ENCODE measurements around the gene SOWAHB. TPM values are rescaled to one million over a fixed set of nuclear protein-coding genes. Genes with fewer than 3 reads are reported as not detected.

The SOWAHB gene
- total and polyA plus RNA-seq, 2 of the 8 experiments (the other 6 are each of a cell fraction or from before 2014, with no cell fraction given): 0.15 to 0.65 TPM

DNA sequence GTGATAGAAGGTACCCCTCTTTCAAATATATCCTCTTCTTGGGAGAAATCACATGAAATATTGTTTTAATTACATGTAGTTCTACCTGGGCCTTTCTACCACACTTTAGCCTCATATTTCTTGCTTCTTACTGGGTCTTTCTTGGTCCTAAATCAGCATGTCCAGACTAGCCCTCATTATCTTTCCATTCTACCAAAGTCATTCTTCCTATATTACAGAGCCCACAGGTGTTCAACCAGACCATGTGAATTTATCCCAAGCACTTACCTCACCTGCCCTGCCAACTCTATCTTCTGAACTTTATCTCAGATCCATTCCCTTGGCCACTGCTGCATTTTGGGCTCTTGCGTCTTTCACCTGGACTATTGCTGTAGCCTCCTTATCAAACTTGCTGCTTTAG, 11.8 kb upstream of the SOWAHB start:
- Histone ChIP-seq H3K23ac (ENCODE audit: insufficient read length) (no peak overlapping the region), H2BK15ac (ENCODE audit: low read length) (no peak overlapping the region), H3K27ac (ENCODE audit: low read depth, low read length) (no peak overlapping the region), H3K56ac (replicated peaks; ENCODE audit: insufficient read length, low read depth, low read length) (no peak overlapping the region), H2BK120ac (replicated peaks; ENCODE audit: low read depth, low read length) (no peak overlapping the region), H2BK12ac (ENCODE audit: low read depth, low read length) (no peak overlapping the region), H3K4me2 (ENCODE audit: insufficient read depth in 1 of 2, low read depth in 2 of 2, low read length in 2 of 2) (no peak overlapping the region), H4K20me1 (replicated peaks in 1 of 2; ENCODE audit: control insufficient read depth in 1 of 2, insufficient read depth in 2 of 2, low read length in 2 of 2) (no peaks in the 10 kb centered on the region), H3K79me2 (ENCODE audit: control insufficient read depth in 1 of 2, insufficient read depth in 2 of 2, low read length in 2 of 2) (no peaks in the 10 kb centered on the region), H3K14ac (ENCODE audit: insufficient read length) (no peak overlapping the region), H3K9ac (replicated peaks in 1 of 4; ENCODE audit: extremely low read depth in 1 of 4, low read depth in 3 of 4, low read length in 3 of 4) (no peak overlapping the region), H3K4me3 (ENCODE audit: extremely low read depth in 1 of 4, insufficient read depth in 2 of 4, low read depth in 3 of 4, low read length in 4 of 4) (no peak overlapping the region), H4K5ac (ENCODE audit: insufficient read length, low read depth, low read length) (no peak overlapping the region), H3K23me2 (ENCODE audit: low read depth, low read length) (no peaks in the 10 kb centered on the region), H2AK5ac (ENCODE audit: low read depth, low read length) (no peak overlapping the region), H3K9me3 (ENCODE audit: insufficient read depth in 2 of 2, low read depth in 1 of 2, low read length in 1 of 2) (0 out of 4 replicates have a peak, but pooled peaks cover 0 to 4% of the 10 kb centered on the region in 2 experiments), H2BK20ac (ENCODE audit: low read length) (no peak overlapping the region), H3K4ac (replicated peaks; ENCODE audit: insufficient read length, low read depth, low read length) (no peak overlapping the region), H3K18ac (ENCODE audit: extremely low read depth, low read length) (no peak overlapping the region), H4K91ac (replicated peaks; ENCODE audit: insufficient read length, low read length) (no peak overlapping the region), H4K8ac (ENCODE audit: extremely low read depth, insufficient read depth, low read length) (no peak overlapping the region), H3K27me3 (replicated peaks in 1 of 4; ENCODE audit: control insufficient read depth in 3 of 4, extremely low read depth in 1 of 4, insufficient read depth in 3 of 4, low read length in 3 of 4) (no peaks in the 10 kb centered on the region), H2AFZ (ENCODE audit: low read length) (no peak overlapping the region), H2BK5ac (ENCODE audit: low read depth, low read length) (no peak overlapping the region), H3K79me1 (ENCODE audit: low read depth, low read length) (no peaks in the 10 kb centered on the region), H3K36me3 (ENCODE audit: control insufficient read depth in 2 of 4, insufficient read depth in 4 of 4, low read length in 3 of 4) (no peaks in the 10 kb centered on the region), H3K4me1 (replicated peaks in 1 of 4; ENCODE audit: control insufficient read depth in 3 of 4, insufficient read depth in 4 of 4, low read length in 3 of 4) (no peaks in the 10 kb centered on the region)
- ChIA-PET POLR2A (ENCODE audit: partially characterized antibody) (no interaction called here), CTCF (ENCODE audit: partially characterized antibody) (interaction anchor here (1.1 kb wide), 1 partner anchor 9 kb away, joined by 3 read pairs; no protein-coding TSS in a partner anchor)
- WGBS, 2 experiments (ENCODE audit: extremely low coverage in 1 of 2, insufficient coverage in 1 of 2, insufficient read length in 1 of 2, insufficient replicate concordance in 2 of 2, low coverage in 1 of 2, low lambda C conversion rate in 2 of 2, missing lambda C conversion rate in 1 of 2): 82% methylated on average over 1 of the region's 1 CpG; no CpG with 5 or more reads in 1 of the 2 experiments
- DNase-seq (ENCODE audit: low read depth in 1 of 2, low spot score in 2 of 2) (no peak), FAIRE-seq (no peak)
- TF ChIP-seq BCL11A (IDR thresholded peaks at IDR 0.05; ENCODE audit: low read depth in 2 of 2, low read length in 2 of 2): no peak

Data from H1 (cell line).